KMS-11 (cell line): ENCODE data around the gene RPIA.
A peak's percentile ranks its signal among the peaks of the same experiment; 100 is the strongest.

Source experiments
- H2AFZ ChIP-seq: fragments of 200-600 bp; sonication (generic); 2 replicates; pipeline ENCODE4 v1.6.1; 2016; ENCODE audit warnings: antibody characterized with exemption, mixed run types, low read depth
- H3K27ac ChIP-seq: fragments of 200-600 bp; sonication (generic); 2 replicates; pipeline ENCODE4 v1.6.1; 2016; ENCODE audit warnings: mild to moderate bottlenecking, mixed run types
- H3K27me3 ChIP-seq: fragments of 200-600 bp; sonication (generic); 2 replicates; pipeline ENCODE4 v1.6.1; 2017; ENCODE audit warnings: mild to moderate bottlenecking, low read depth, mixed run types, moderate library complexity; ENCODE audit not compliant: insufficient read depth
- H3K36me3 ChIP-seq: fragments of 200-600 bp; sonication (generic); 2 replicates; pipeline ENCODE4 v1.6.1; 2017; ENCODE audit warnings: mild to moderate bottlenecking, mixed run types; ENCODE audit not compliant: insufficient read depth
- H3K4me1 ChIP-seq: fragments of 200-600 bp; sonication (generic); 2 replicates; pipeline ENCODE4 v1.6.1; 2016; ENCODE audit warnings: mild to moderate bottlenecking, low read depth, mixed run types; ENCODE audit not compliant: poor library complexity, severe bottlenecking
- H3K4me2 ChIP-seq: fragments of 200-600 bp; sonication (generic); 2 replicates; pipeline ENCODE4 v1.7.0; 2016; ENCODE audit warnings: mild to moderate bottlenecking, mixed run types
- H3K4me3 ChIP-seq: fragments of 200-600 bp; sonication (generic); IDR thresholded peaks from 2 replicates; pipeline ENCODE4 v1.6.1; 2017; ENCODE audit warnings: low read depth, low read length, mixed read lengths; ENCODE audit not compliant: insufficient read depth
- H3K79me2 ChIP-seq: fragments of 200-600 bp; sonication (generic); 2 replicates; pipeline ENCODE4 v1.6.1; 2016; ENCODE audit warnings: low read depth, mixed run types; ENCODE audit not compliant: insufficient read depth
- H3K9ac ChIP-seq: fragments of 200-600 bp; sonication (generic); 2 replicates; pipeline ENCODE4 v1.6.1; 2016; ENCODE audit warnings: mild to moderate bottlenecking, mixed run types
- H4K20me1 ChIP-seq: fragments of 200-600 bp; sonication (generic); 2 replicates; pipeline ENCODE4 v1.6.1; 2016; ENCODE audit warnings: mild to moderate bottlenecking, mixed run types; ENCODE audit not compliant: insufficient read depth
- CTCF ChIP-seq: fragments of 200-600 bp; sonication (generic); conservative IDR thresholded peaks from 2 replicates; pipeline ENCODE4 v1.6.1; 2017; ENCODE audit warnings: low read depth, mild to moderate bottlenecking, antibody characterized with exemption, low read length, moderate library complexity, mixed read lengths

Gene RPIA

DNA sequence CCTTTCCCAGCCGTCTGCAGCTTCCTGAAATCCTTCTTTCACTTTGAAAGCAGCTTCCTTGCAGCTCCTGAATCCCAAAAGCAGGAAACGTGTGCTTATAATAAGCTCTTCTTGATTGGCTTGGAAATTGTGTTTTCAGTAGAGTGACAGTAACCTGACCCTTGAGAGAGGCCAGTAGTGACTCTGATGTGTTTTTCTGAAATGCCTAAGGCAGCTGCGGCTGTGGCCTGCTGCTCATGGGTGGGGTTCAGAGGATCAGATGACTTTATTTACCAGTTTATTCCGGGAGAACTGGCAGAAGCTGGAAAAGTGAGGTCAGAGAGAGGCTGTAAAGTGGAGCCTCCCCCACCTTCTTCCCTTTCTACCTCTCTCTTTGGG lies 31.9 kb upstream of the RPIA start:
- Histone ChIP-seq H2AFZ (no peak overlapping the region), H3K27me3 (no peaks in the 10 kb centered on the region), H3K27ac (no peak overlapping the region), H3K4me3 (no peak overlapping the region), H3K79me2 (no peaks in the 10 kb centered on the region), H3K9ac (no peak overlapping the region), H4K20me1 (no peaks in the 10 kb centered on the region), H3K36me3 (no peaks in the 10 kb centered on the region), H3K4me2 (no peak overlapping the region), H3K4me1 (no peaks in the 10 kb centered on the region)
- no peak for TF ChIP-seq CTCF

- Histone ChIP-seq H3K36me3 (no peaks in the 10 kb centered on the region), H3K27me3 (no peaks in the 10 kb centered on the region), H4K20me1 (no peaks in the 10 kb centered on the region), H3K4me1 (no peaks in the 10 kb centered on the region), H3K9ac (no peak overlapping the region), H2AFZ (no peak overlapping the region), H3K27ac (no peak overlapping the region), H3K4me2 (no peak overlapping the region), H3K4me3 (no peak overlapping the region), H3K79me2 (no peaks in the 10 kb centered on the region)
- no peak for TF ChIP-seq CTCF
Observed at GRCh38 chr2:88660622-88661021, 30.9 kb upstream of the RPIA start.

DNA sequence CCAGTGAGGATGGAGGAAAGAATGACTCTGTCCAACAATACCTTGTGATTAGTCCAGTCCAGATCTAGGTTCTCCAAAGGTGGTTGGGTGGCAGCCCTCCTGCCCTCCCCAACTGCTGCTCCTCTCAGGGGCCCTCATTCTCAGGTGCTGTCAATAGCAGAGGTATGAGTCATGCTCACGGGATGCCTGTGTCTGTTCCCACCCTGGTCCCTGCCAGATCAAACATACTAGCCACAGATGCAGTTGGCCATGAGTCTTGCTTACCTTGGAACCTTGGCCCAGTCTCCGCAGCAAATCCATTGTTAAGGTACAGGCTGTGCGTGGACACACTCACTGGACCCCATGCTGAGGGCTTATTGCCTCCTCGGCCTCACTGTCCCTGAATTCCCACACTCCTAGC lies 24.9 kb upstream of the RPIA start:
- Histone ChIP-seq H3K9ac (no peak overlapping the region), H3K4me2 (no peak overlapping the region), H3K4me3 (no peak overlapping the region)

GRCh38 chr2:88667219-88667618 lies 24.3 kb upstream of the RPIA start:
- H3K27me3 ChIP-seq: no peaks in the 10 kb centered on the region
- no peak overlapping the region for H3K9ac ChIP-seq
- H2AFZ ChIP-seq: no peak overlapping the region
- no peaks in the 10 kb centered on the region for H4K20me1 ChIP-seq
- H3K4me3 ChIP-seq: no peak overlapping the region
- no peaks in the 10 kb centered on the region for H3K36me3 ChIP-seq
- H3K4me1 ChIP-seq: no peaks in the 10 kb centered on the region
- TF ChIP-seq CTCF: peak; percentile 35; the same call in 1 of the 2 replicates
- no peak overlapping the region for H3K4me2 ChIP-seq
- H3K27ac ChIP-seq: no peak overlapping the region
- H3K79me2 ChIP-seq: no peaks in the 10 kb centered on the region

More for the DNA sequence above, 24.9 kb upstream of the RPIA start:
- no peaks in the 10 kb centered on the region for H3K4me1 ChIP-seq
- H3K27ac ChIP-seq: no peak overlapping the region
- H3K27me3 ChIP-seq: no peaks in the 10 kb centered on the region
- H3K36me3 ChIP-seq: no peaks in the 10 kb centered on the region
- no peak overlapping the region for H2AFZ ChIP-seq
- TF ChIP-seq CTCF: no peak
- H3K79me2 ChIP-seq: no peaks in the 10 kb centered on the region
- no peaks in the 10 kb centered on the region for H4K20me1 ChIP-seq
